ENCODE measurements around the gene TSEN34. TPM values are rescaled to one million over a fixed set of nuclear protein-coding genes. Genes with fewer than 3 reads are reported as not detected.
"Not testable (repeated sequence)": the region's sequence is repeated elsewhere in the genome, so short reads cannot be mapped to it uniquely, and the experiment has no call there.

The TSEN34 gene
- total RNA-seq, 1 experiment from 2014 or later: 122 TPM

DNA sequence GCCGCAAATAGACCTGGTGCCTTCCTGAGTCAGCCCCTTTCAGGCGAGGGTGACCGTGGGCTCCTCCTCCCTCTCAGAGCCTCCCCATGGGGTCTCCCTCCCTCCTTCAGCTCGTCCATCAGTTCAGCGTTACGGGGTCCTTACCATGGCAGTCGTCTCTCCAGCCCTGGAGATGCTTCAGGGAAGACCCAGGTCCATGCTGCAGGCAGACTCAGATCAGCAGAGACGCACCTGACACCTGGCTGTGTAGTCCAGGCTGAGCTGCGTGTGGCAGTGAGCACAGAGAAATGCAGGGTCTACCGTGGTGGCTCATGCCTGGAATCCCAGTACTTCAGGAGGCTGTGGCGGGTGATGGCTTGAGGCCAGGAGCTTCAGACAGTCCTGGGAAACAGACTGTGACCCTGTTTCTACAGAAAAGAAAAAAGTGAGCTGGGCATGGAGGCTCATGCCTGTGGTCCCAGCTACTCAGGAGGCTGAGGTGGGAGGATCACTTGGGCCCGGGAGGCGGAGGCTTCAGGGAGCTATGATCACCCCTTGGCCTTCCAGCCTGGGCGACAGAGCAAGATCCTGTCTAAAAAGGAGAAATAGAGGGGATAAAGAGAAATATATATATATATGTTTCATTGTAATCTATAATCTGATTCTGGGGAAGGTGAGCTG is 32.3 kb downstream of the TSEN34 start:
- H3K79me2 ChIP-seq (ENCODE audit: low read length); H3K9me2 ChIP-seq (replicated peaks; ENCODE audit: low read length); DNase-seq; BruUV-seq (replicated peaks); H3K9ac ChIP-seq (ENCODE audit: low read length); H3K4me1 ChIP-seq (ENCODE audit: insufficient read depth, low read length); H3K27ac ChIP-seq (ENCODE audit: low read length); H3K4me2 ChIP-seq (ENCODE audit: low read length); H3K9me3 ChIP-seq (ENCODE audit: low read length); CTCF ChIA-PET; H3K4me3 ChIP-seq (ENCODE audit: low read length); H2AFZ ChIP-seq (ENCODE audit: low read length); H3F3A ChIP-seq (ENCODE audit: low read length, unreplicated experiment); intact Hi-C loops (cut with micrococcal nuclease); H3K36me3 ChIP-seq (ENCODE audit: low read depth, low read length); H4K20me1 ChIP-seq (ENCODE audit: low read length): not testable (repeated sequence)
- POLR2A ChIA-PET (ENCODE audit: unreplicated experiment): interaction anchor here (0.5 kb wide), 1 partner anchor 136 kb away, joined by 3 read pairs; no protein-coding TSS in a partner anchor
- ATAC-seq: peak; percentile 32
- peaks cover 19% of the 10 kb centered on the region; the same call in 1 of the 2 replicates for H3K27me3 ChIP-seq (ENCODE audit: low read length)

DNA sequence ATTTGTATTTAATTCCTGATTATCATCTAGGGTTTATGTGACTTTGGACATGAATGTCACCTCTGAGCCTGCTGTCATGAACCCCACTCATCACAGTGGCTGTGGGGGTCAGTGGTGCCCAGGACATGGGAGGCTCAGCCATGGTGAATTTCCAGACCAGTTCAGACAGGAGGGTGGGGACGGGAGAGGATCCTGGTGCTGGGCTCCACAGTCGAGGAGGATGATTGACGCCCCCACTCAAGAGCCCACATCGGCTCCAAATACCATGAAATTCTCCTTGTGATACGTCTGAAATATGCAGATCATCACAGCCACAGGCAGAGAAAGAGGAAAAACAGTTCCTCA is 32.8 kb downstream of the TSEN34 start:
- H3K9ac ChIP-seq (ENCODE audit: low read length); H4K20me1 ChIP-seq (ENCODE audit: low read length); H3K79me2 ChIP-seq (ENCODE audit: low read length); ATAC-seq; intact Hi-C loops (cut with micrococcal nuclease); H3K4me2 ChIP-seq (ENCODE audit: low read length); H3K36me3 ChIP-seq (ENCODE audit: low read depth, low read length); DNase-seq; H3F3A ChIP-seq (ENCODE audit: low read length, unreplicated experiment); H2AFZ ChIP-seq (ENCODE audit: low read length); H3K27ac ChIP-seq (ENCODE audit: low read length); CTCF ChIA-PET; H3K4me3 ChIP-seq (ENCODE audit: low read length); H3K4me1 ChIP-seq (ENCODE audit: insufficient read depth, low read length); H3K9me3 ChIP-seq (ENCODE audit: low read length); BruUV-seq (replicated peaks); POLR2A ChIA-PET (ENCODE audit: unreplicated experiment); H3K9me2 ChIP-seq (replicated peaks; ENCODE audit: low read length): not testable (repeated sequence)
- H3K27me3 ChIP-seq (ENCODE audit: low read length): peaks cover 20% of the 10 kb centered on the region; the same call in 1 of the 2 replicates

DNA sequence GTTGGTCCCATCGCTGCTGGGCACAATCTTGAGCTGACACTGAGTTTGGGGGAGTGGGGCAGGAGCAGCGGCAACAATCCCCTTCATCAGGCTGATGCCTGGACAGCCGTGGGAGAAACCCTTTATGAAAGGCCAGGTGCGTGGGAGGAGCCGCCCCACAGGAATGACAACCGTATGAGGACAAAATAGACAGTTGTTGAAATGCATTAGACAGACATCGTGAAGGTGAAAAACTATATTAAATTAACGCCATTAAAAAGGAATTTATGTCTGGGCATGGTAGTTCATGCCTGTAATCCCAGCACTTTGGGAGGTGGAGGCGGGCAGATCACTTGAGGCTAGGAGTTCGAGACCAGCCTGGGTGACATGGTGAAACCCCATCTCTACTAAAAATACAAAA is 33.5 kb downstream of the TSEN34 start:
- H3K9ac ChIP-seq (ENCODE audit: low read length); ATAC-seq; H3K9me3 ChIP-seq (ENCODE audit: low read length); CTCF ChIA-PET; BruUV-seq (replicated peaks); H3K27ac ChIP-seq (ENCODE audit: low read length); H3K79me2 ChIP-seq (ENCODE audit: low read length); H3K4me3 ChIP-seq (ENCODE audit: low read length); H3F3A ChIP-seq (ENCODE audit: low read length, unreplicated experiment); H3K4me2 ChIP-seq (ENCODE audit: low read length); H3K36me3 ChIP-seq (ENCODE audit: low read depth, low read length); H4K20me1 ChIP-seq (ENCODE audit: low read length); DNase-seq; H3K4me1 ChIP-seq (ENCODE audit: insufficient read depth, low read length); H2AFZ ChIP-seq (ENCODE audit: low read length); H3K9me2 ChIP-seq (replicated peaks; ENCODE audit: low read length); intact Hi-C loops (cut with micrococcal nuclease); POLR2A ChIA-PET (ENCODE audit: unreplicated experiment): not testable (repeated sequence)
- H3K27me3 ChIP-seq (ENCODE audit: low read length): peaks cover 20% of the 10 kb centered on the region; the same call in 1 of the 2 replicates

DNA sequence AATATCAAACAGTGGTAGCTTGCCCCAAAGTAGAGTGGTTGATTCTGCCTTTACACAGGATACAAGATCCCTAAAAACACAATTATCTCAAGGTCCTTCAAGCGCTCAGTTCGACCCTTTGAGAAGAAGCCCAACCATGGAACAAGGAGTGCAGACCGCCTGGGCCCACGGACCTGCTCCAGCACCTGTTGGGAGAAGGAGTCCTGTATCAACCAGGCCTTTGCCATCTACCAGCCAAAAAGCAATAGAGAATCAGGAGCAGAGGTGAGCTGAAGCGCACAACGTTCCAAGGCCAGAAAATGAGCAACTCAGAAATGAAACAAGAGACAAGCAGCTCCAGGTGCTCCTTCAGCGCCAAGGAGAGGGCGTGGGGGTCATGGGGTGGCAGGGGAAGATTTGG is 38.0 kb downstream of the TSEN34 start:
- Histone ChIP-seq H2AFZ (ENCODE audit: low read length) (no peak overlapping the region), H3K27ac (ENCODE audit: low read length) (no peak overlapping the region), H3K9me3 (ENCODE audit: low read length) (no peaks in the 10 kb centered on the region), H3K79me2 (ENCODE audit: low read length) (no peaks in the 10 kb centered on the region), H3K9me2 (replicated peaks; ENCODE audit: low read length) (no peaks in the 10 kb centered on the region), H3K27me3 (ENCODE audit: low read length) (peaks cover 6% of the 10 kb centered on the region; the same call in 1 of the 2 replicates), H3F3A (ENCODE audit: low read length, unreplicated experiment) (no peaks in the 10 kb centered on the region), H3K4me3 (ENCODE audit: low read length) (no peak overlapping the region), H3K4me1 (ENCODE audit: insufficient read depth, low read length) (peaks cover 8% of the 10 kb centered on the region), H3K4me2 (ENCODE audit: low read length) (no peak overlapping the region), H4K20me1 (ENCODE audit: low read length) (no peaks in the 10 kb centered on the region), H3K9ac (ENCODE audit: low read length) (no peak overlapping the region), H3K36me3 (ENCODE audit: low read depth, low read length) (no peaks in the 10 kb centered on the region)
- CTCF ChIA-PET: no interaction called here
- DNase-seq (no peak), ATAC-seq (no peak)
- TF ChIP-seq EZH2phosphoT487 (IDR thresholded peaks at IDR 0.05; ENCODE audit: borderline replicate concordance, low read length) (no peak), EZH2 (IDR thresholded peaks at IDR 0.05; ENCODE audit: low read length, unreplicated experiment) (no peak)
- TF ChIP-seq, protein P1, sequence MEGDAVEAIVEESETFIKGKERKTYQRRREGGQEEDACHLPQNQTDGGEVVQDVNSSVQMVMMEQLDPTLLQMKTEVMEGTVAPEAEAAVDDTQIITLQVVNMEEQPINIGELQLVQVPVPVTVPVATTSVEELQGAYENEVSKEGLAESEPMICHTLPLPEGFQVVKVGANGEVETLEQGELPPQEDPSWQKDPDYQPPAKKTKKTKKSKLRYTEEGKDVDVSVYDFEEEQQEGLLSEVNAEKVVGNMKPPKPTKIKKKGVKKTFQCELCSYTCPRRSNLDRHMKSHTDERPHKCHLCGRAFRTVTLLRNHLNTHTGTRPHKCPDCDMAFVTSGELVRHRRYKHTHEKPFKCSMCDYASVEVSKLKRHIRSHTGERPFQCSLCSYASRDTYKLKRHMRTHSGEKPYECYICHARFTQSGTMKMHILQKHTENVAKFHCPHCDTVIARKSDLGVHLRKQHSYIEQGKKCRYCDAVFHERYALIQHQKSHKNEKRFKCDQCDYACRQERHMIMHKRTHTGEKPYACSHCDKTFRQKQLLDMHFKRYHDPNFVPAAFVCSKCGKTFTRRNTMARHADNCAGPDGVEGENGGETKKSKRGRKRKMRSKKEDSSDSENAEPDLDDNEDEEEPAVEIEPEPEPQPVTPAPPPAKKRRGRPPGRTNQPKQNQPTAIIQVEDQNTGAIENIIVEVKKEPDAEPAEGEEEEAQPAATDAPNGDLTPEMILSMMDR (conservative IDR thresholded peaks at IDR 0.05; ENCODE audit: low read depth, low read length): no peak
- no TSS peak for BruUV-seq (replicated peaks)
- POLR2A ChIA-PET (ENCODE audit: unreplicated experiment): no interaction called here
- intact Hi-C loops (cut with micrococcal nuclease): no loop called here
